GM21381 (cell line): ENCODE measurements around the gene ELAPOR2.
"Not testable (repeated sequence)": the region's sequence is repeated elsewhere in the genome, so short reads cannot be mapped to it uniquely, and the experiment has no call there.

ENCODE experiments used
- ATAC-seq: cut with Tn5 transposase; IDR thresholded peaks from one replicate; pipeline ENCODE4 v1.9.1; 2021; ENCODE audit warnings: mild to moderate bottlenecking, moderate library complexity; ENCODE audit not compliant: unreplicated experiment

The ELAPOR2 gene

DNA sequence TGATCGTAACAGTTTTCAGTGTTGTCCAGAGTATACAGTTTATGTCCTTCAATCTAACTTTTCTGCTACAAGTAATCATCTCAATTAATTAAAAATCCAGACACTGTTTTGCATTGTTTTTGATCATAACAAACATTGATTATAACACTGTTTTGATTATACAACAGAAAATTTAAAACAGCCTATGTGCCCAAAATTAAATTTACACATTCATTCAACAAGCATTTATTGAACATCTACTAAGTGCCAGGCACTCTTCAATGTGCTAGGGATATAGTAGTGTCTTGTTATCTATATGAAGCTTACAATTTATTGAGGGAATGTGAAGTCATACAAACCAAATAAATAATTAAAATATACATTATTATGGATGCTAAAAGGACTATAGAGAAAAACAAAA lies 10.6 kb downstream of the ELAPOR2 start:
- no peak for ATAC-seq

DNA sequence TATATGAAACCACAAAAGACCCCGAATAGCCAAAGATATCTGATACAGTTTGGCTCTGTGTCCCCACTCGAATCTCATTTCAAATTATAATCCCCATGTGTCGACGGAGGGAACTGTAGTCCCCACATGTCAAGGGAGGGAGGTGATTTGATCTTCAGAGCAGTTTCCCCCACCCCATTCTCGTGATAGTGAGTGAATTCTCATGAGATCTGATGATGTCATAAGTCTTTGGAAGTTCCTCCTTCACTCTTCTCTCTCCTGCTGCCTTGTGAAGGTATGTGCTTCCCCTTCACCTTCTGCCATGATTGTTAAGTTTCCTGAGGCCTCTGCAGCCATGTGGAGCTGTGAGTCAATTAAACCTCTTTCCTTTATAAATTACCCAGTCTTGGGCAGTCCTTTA lies 13.0 kb downstream of the ELAPOR2 start:
- no peak for ATAC-seq

DNA sequence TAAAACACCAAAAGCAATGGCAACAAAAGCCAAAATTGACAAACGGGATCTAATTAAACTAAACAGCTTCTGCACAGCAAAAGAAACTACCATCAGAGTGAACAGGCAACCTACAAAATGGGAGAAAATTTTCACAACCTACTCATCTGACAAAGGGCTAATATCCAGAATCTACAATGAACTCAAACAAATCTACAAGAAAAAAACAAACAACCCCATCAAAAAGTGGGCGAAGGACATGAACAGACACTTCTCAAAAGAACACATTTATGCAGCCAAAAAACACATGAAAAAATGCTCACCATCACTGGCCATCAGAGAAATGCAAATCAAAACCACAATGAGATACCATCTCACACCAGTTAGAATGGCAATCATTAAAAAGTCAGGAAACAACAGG lies 14.7 kb downstream of the ELAPOR2 start:
- ATAC-seq: not testable (repeated sequence)

DNA sequence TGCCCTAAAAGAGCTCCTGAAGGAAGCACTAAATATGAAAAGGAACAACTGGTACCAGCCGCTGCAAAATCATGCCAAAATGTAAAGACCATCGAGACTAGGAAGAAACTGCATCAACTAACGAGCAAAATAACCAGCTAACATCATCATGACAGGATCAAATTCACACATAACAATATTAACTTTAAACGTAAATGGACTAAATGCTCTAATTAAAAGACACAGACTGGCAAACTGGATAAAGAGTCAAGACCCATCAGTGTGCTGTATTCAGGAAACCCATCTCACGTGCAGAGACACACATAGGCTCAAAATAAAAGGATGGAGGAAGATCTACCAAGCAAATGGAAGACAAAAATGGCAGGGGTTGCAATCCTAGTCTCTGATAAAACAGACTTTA lies 17.9 kb downstream of the ELAPOR2 start:
- ATAC-seq: not testable (repeated sequence)

- not testable (repeated sequence) for ATAC-seq
Measured at GRCh38 chr7:87039691-87040299, 19.7 kb downstream of the ELAPOR2 start.

- ATAC-seq: no peak
Measured at GRCh38 chr7:87038993-87039690, 20.3 kb downstream of the ELAPOR2 start.

- ATAC-seq: no peak
Measured at GRCh38 chr7:87036985-87037384, 22.5 kb downstream of the ELAPOR2 start.

DNA sequence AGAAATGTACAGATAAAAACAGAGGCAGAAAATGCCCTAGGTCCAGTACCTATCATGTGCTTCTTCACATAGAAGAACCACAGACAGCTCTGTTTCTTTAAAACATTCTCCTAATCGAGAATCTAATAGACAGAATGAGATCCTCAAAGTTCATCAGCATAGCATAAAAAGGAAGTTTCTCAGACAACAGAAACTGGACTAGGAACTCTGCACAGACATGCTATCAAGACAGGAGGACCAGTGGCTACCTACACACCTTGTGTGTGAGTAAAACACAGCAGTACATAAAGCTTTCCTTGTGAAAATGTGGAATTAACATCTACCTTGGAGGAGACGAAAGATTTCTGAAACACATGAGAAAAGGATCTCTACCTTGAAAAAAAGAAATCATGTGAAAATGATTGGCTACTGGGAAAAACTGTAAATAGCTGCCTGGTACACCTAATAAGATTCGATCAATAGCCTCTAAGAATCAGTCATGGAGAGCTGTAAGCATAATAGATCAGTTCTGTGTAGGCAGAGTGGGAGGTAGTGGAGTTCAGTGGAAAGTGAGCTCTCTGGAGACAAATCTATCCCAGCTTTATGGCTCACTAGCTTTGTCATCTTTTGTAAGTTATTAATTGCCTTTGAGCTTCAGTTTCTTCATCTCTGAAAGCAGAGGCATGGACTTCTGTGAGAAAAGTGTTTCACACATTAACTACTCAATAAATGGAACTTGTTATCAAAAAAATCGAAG lies 26.7 kb downstream of the ELAPOR2 start:
- no peak for ATAC-seq

DNA sequence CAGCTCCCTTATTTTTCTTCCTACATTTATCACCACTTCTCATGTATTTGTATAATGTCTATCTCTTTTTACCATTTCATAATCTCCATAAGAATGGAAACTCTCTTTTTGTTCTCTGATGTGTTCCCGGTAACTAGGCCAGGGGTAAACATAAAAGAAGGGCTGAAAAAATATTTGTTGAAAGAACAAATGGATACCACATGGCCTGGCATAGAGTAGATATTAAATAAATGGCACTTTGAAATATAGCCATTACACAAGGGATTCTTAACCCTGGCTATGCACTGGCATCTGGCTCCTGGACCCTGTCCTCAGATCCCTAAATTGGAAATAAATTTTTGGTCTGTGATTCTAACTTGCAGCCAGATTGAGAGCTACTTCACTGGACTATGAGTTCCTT lies 30.4 kb downstream of the ELAPOR2 start:
- ATAC-seq: no peak

- ATAC-seq: no peak
Measured at GRCh38 chr7:87028636-87029035, 30.8 kb downstream of the ELAPOR2 start.

- ATAC-seq: peak; percentile 71
Measured at GRCh38 chr7:87027900-87028299, 31.6 kb downstream of the ELAPOR2 start.

GRCh38 chr7:87021285-87021684 lies 38.2 kb downstream of the ELAPOR2 start:
- no peak for ATAC-seq

GRCh38 chr7:87016606-87017005 lies 42.8 kb downstream of the ELAPOR2 start:
- no peak for ATAC-seq

DNA sequence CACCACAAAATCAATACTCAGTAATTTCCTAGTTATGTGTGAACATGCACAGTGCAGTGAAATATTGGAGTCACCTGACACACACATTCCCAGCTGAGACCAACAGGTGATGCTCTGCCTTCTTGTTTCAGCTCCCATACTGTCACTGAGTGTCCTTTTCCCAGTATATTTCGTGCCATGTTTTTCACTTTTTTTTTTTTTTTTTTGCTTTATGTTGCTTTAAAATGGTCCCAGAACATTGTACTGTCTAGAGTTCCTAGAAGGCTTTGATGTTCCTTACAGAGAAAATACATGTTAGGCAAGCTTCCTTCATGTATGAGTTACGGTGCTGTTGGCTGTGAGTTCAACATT lies 45.6 kb downstream of the ELAPOR2 start:
- no peak for ATAC-seq

GRCh38 chr7:87013136-87013839 lies 46.2 kb downstream of the ELAPOR2 start:
- no peak for ATAC-seq
